ENCODE measurements around the gene PLSCR3.

- TF ChIP-seq CTCF (conservative IDR thresholded peaks at IDR 0.05; ENCODE audit: low read length) (no peak), EZH2phosphoT487 (IDR thresholded peaks at IDR 0.05; ENCODE audit: borderline replicate concordance, low read depth, low read length) (no peak)
Measured at GRCh38 chr17:7384489-7385081, 9.7 kb downstream of the PLSCR3 start.

All from OCI-LY7 (cell line).